Measurements from ENCODE around the gene DLGAP4. TPM values are rescaled to one million over a fixed set of nuclear protein-coding genes. Genes with fewer than 3 reads are reported as not detected.
A peak's percentile ranks its signal among the peaks of the same experiment; 100 is the strongest.

Gene DLGAP4
- total RNA-seq, 2 donors from 2014 or later = 23.1 to 60.0 TPM

DNA sequence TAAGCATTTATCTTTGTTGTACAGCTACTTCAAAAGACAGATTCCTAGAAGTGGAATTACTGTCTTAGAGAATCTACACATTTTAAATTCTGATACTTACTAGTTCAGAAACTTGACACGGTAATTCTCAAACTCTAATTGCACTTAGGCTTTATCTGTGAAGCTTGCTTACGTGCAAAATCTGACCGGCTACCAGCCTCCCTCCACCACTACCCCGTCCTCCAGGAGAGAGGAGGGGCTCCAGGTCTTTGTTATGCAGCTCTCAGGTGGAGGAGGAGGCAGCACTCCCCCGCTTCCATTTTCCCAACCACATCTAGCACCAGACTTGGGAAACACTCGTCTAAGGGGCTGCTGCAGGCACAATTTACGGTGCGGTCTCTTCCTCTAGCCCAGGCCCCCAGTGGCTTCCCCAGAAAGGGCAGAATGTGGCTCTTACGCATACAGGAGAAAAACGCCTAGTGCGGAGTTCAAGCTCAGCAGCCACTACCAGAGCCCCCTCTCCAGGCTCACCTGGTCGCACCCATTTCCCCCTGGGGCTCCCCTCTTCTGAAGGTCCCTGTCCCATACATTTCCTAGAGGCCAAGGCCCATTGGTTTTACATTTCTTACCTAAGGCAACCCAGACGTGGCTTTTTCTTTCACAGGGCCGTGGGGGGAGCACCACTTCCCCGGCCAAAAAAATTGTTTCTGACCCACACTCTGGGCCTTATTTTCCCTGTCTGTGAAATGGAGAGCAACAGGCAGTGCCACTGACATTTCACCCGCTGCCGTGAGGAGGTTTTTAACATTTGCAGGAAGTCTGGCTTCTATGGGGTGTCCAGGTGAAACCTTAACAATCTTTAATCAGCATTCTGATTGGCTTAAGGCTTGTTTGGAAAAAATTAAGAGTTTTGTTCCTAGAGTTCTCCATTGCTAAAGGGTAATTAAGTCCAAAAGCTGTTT, 265.7 kb downstream of the DLGAP4 start:
- intact Hi-C loops (cut with DNase I) = no loop called here
- no peak for TF ChIP-seq POLR2A (IDR thresholded peaks at IDR 0.05)
- TF ChIP-seq, protein P1, sequence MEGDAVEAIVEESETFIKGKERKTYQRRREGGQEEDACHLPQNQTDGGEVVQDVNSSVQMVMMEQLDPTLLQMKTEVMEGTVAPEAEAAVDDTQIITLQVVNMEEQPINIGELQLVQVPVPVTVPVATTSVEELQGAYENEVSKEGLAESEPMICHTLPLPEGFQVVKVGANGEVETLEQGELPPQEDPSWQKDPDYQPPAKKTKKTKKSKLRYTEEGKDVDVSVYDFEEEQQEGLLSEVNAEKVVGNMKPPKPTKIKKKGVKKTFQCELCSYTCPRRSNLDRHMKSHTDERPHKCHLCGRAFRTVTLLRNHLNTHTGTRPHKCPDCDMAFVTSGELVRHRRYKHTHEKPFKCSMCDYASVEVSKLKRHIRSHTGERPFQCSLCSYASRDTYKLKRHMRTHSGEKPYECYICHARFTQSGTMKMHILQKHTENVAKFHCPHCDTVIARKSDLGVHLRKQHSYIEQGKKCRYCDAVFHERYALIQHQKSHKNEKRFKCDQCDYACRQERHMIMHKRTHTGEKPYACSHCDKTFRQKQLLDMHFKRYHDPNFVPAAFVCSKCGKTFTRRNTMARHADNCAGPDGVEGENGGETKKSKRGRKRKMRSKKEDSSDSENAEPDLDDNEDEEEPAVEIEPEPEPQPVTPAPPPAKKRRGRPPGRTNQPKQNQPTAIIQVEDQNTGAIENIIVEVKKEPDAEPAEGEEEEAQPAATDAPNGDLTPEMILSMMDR (IDR thresholded peaks at IDR 0.05) = no peak
- ATAC-seq = no peak
- Histone ChIP-seq H3K36me3 (replicated peaks in 1 of 2; ENCODE audit: insufficient read depth in 1 of 2, low read depth in 2 of 2) (no peaks in the 10 kb centered on the region), H3K27ac (peak overlapping the region; percentile 87 to 98 (median 96)), H3K27me3 (no peaks in the 10 kb centered on the region), H3K4me1 (peaks cover 33% of the 10 kb centered on the region), H3K9me3 (no peaks in the 10 kb centered on the region), H3K4me3 (no peak overlapping the region)
- 55 to 75% methylated on average over 17 of the region's 17 CpGs for WGBS, 2 donors
- no peak for DNase-seq

DNA sequence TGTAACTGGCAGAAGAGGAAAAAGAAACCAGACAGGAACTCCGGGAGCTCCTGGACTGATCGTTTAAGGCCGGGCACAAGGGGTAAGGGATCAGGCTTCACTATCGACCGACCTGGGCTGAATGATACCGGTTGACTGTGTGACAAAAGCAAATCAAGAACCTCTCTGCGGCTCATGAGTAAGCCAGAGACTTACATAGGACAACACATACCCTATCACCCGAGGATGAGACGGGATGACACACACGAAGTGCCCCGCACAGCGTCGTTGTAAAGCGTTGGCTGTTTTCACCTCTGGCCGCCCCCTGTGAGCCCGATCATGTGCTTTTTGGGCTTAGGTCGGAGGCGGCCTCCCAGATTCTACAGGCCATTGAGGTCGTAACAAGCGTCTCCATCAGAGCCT, 266.6 kb downstream of the DLGAP4 start:
- peak; percentile 33 to 46 (median 44) for DNase-seq
- peak overlapping the region; percentile 87 to 98 (median 96) for H3K27ac ChIP-seq
- intact Hi-C loops (cut with DNase I) = no loop called here
- WGBS, 2 donors = 17 to 23% methylated on average over 10 to 20 of the region's 20 CpGs
- TF ChIP-seq, protein P1 (IDR thresholded peaks at IDR 0.05) = no peak
- TF ChIP-seq POLR2A (IDR thresholded peaks at IDR 0.05) = no peak
- ATAC-seq = peak; percentile 25
- H3K4me1 ChIP-seq = peaks cover 33% of the 10 kb centered on the region
- H3K27me3 ChIP-seq = no peaks in the 10 kb centered on the region
- no peaks in the 10 kb centered on the region for H3K9me3 ChIP-seq
- no peaks in the 10 kb centered on the region for H3K36me3 ChIP-seq (replicated peaks in 1 of 2; ENCODE audit: insufficient read depth in 1 of 2, low read depth in 2 of 2)
- no peak overlapping the region for H3K4me3 ChIP-seq

DNA sequence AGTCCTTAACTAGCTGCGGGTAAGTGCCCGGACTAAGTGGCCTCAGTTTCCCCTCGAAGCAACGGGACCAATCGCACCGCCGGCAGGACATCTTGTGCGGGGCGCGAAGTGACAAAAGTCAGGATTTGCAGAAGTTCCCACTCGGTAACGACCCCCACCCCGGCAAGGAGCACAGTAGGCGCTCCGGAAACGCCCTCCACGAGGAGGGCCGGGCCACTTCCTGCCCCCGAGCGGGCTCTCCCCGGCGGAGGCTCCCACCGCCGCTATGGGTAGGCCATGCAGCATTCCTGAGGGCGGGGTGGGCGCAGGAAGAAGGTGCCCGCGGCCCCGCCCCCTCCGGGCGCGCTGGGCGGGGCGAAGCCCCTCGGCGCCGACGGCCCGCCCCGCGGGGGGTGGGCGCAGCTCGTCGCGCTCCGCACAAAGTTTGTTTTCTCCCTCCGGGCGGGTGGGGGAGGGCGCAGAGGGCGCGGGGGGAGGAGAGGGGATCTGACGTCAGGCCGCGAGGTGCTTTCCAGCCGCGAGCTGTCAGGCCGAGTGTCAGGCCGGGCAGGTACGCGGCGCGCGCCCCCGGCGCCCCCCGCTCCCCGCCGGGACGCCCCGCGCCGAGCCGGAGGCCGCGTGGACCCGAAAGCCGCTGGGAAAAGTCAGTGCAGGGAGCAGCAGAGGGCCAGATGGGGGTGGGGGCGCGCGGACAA, 267.1 kb downstream of the DLGAP4 start, which contains the start of gene TGIF2:
TGIF2 (plus strand) TSS at position 495 of the 695 bp plus-strand sequence. CDS start 5,178 bp downstream, outside the sequence.
- intact Hi-C loops (cut with DNase I) = no loop called here
- DNase-seq = peak; percentile 83 to 89 (median 86)
- ATAC-seq = peak; percentile 80
- Histone ChIP-seq H3K27me3 (no peaks in the 10 kb centered on the region), H3K4me1 (peaks cover 33% of the 10 kb centered on the region), H3K4me3 (peak within 1 kb of the TSS; percentile 78 to 86), H3K9me3 (no peaks in the 10 kb centered on the region), H3K36me3 (replicated peaks in 1 of 2; ENCODE audit: insufficient read depth in 1 of 2, low read depth in 2 of 2) (no peaks in the 10 kb centered on the region), H3K27ac (peak within 1 kb of the TSS; percentile 87 to 98 (median 96))
- 1 to 4% methylated on average over 19 to 55 of the region's 80 CpGs for WGBS, 2 donors
- TF ChIP-seq POLR2A (IDR thresholded peaks at IDR 0.05) = peak; percentile 66 to 75 (median 71)
- TF ChIP-seq, protein P1 (IDR thresholded peaks at IDR 0.05) = no peak

DNA sequence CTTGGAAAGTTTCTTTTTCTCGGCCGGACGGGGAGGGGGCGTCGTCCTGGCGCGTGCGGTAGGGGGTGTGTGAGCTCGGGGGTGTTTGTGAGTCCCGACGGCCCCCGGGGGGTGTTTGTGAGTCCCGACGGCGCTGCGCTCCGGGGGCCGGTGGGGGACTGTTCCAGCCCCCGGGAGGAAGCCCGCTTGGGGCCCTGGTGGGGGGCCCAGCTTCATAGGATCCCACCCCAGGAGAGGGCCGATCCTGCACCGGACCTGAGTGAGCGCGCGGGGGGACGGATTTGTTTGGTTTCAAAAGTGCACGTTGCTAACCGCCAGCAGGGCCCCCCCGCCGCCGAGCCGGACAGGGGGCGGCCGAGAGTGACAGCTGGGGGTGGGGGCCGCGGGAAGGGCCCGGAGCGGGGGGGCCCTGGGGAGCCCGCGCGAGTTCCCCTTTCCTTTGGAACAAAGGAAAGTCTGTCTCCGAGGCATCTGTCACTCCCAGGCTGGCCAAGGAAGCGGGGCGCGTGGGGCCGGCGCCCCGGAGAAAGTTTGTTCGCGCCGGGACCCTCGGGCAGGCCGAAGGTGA, 267.7 kb downstream of the DLGAP4 start:
- Histone ChIP-seq H3K27ac (peak overlapping the region; percentile 87 to 98 (median 96)), H3K36me3 (replicated peaks in 1 of 2; ENCODE audit: insufficient read depth in 1 of 2, low read depth in 2 of 2) (no peaks in the 10 kb centered on the region), H3K4me3 (peak overlapping the region; percentile 78 to 86), H3K27me3 (no peaks in the 10 kb centered on the region), H3K4me1 (peaks cover 33% of the 10 kb centered on the region), H3K9me3 (no peaks in the 10 kb centered on the region)
- intact Hi-C loops (cut with DNase I) = no loop called here
- TF ChIP-seq, protein P1 (IDR thresholded peaks at IDR 0.05) = no peak
- no peak for TF ChIP-seq POLR2A (IDR thresholded peaks at IDR 0.05)
- DNase-seq (peak; percentile 23 to 44 (median 33)), ATAC-seq (peak; percentile 10)
- 0 to 1% methylated on average over 2 to 44 of the region's 53 CpGs for WGBS, 2 donors

Data from body of pancreas (tissue), 4 donors.